HepG2 (cell line): Measurements from ENCODE around the gene SLC22A5. TPM values are rescaled to one million over a fixed set of nuclear protein-coding genes. Genes with fewer than 3 reads are reported as not detected.

ENCODE experiments used
- ARNTL ChIP-seq: sonication (generic); formaldehyde crosslinking; IDR thresholded peaks from 2 replicates; pipeline ENCODE4 v1.4.0; 2020; ENCODE audit warnings: mild to moderate bottlenecking, missing genetic modification reagents
- GZF1 ChIP-seq: sonication (generic); formaldehyde crosslinking; IDR thresholded peaks from 2 replicates; pipeline ENCODE4 v1.5.1; 2020; ENCODE audit warnings: mild to moderate bottlenecking, missing genetic modification reagents
- MAFK ChIP-seq, 2 experiments: IDR thresholded peaks in 1 of 2; conservative IDR thresholded peaks in 1 of 2; 2 replicates each; pipeline ENCODE4 v1.6.1; 2011; ENCODE audit warnings: improper control_type of control experiment in 2 of 2, low read length in 2 of 2
- POLR2AphosphoS5 ChIP-seq: IDR thresholded peaks from 2 replicates; pipeline ENCODE4 v1.6.1; 2012; ENCODE audit warnings: low read depth, low read length
- PREB ChIP-seq: sonication (generic); formaldehyde crosslinking; IDR thresholded peaks from 2 replicates; pipeline ENCODE4 v1.4.0; 2020; ENCODE audit warnings: missing genetic modification reagents
- PRMT3 ChIP-seq: sonication (generic); formaldehyde crosslinking; IDR thresholded peaks from 2 replicates; pipeline ENCODE4 v1.8.1; 2022; ENCODE audit warnings: low read depth, mild to moderate bottlenecking, moderate library complexity, missing genetic modification reagents, borderline replicate concordance
- RFX1 ChIP-seq: fragments of 450-650 bp; IDR thresholded peaks from 2 replicates; pipeline ENCODE4 v1.6.1; 2017
- SAP130 ChIP-seq: IDR thresholded peaks from 2 replicates; pipeline ENCODE4 v1.6.1; 2016; ENCODE audit warnings: low read depth
- SOX6 ChIP-seq, 2 experiments: fragments of 450-650 bp in 1 of 2; sonication (generic) in 1 of 2; formaldehyde crosslinking in 1 of 2; IDR thresholded peaks; 2 replicates each; pipeline versions ENCODE4 v1.4.0 to v1.6.1; 2017 to 2020; ENCODE audit warnings: antibody characterized with exemption in 1 of 2, mild to moderate bottlenecking in 1 of 2, missing genetic modification reagents in 1 of 2
- ZBTB42 ChIP-seq: sonication (generic); formaldehyde crosslinking; IDR thresholded peaks from 2 replicates; pipeline ENCODE4 v1.5.0; 2020; ENCODE audit warnings: mild to moderate bottlenecking, missing genetic modification reagents
- ZNF33A ChIP-seq: sonication (generic); formaldehyde crosslinking; IDR thresholded peaks from 2 replicates; pipeline ENCODE4 v1.5.1; 2020; ENCODE audit warnings: missing genetic modification reagents, mild to moderate bottlenecking, moderate library complexity, borderline replicate concordance
- ZNF513 ChIP-seq: sonication (generic); formaldehyde crosslinking; conservative IDR thresholded peaks from 2 replicates; pipeline ENCODE4 v1.5.0; 2020; ENCODE audit warnings: missing genetic modification reagents
- ZNF564 ChIP-seq: sonication (generic); formaldehyde crosslinking; IDR thresholded peaks from 2 replicates; pipeline ENCODE4 v1.8.1; 2023; ENCODE audit warnings: mild to moderate bottlenecking, missing genetic modification reagents
- ZNF609 ChIP-seq: sonication (generic); formaldehyde crosslinking; IDR thresholded peaks from 2 replicates; pipeline ENCODE4 v1.4.0; 2020; ENCODE audit warnings: mild to moderate bottlenecking, missing genetic modification reagents, borderline replicate concordance
- ZNF639 ChIP-seq: conservative IDR thresholded peaks from 2 replicates; pipeline ENCODE4 v1.6.1; 2018; ENCODE audit warnings: missing genetic modification reagents
- ZNF772 ChIP-seq: sonication (generic); formaldehyde crosslinking; IDR thresholded peaks from 2 replicates; pipeline ENCODE4 v1.5.0; 2020; ENCODE audit warnings: mild to moderate bottlenecking, missing genetic modification reagents
- ZUFSP ChIP-seq: sonication (generic); formaldehyde crosslinking; IDR thresholded peaks from 2 replicates; pipeline ENCODE4 v1.9.0; 2021; ENCODE audit warnings: missing genetic modification reagents, mild to moderate bottlenecking, borderline replicate concordance
- polyA plus RNA-seq, 8 experiments: library from polyadenylated mRNA; depleted of rRNA in 3 of 8; stranded (reverse) in 7 of 8; unstranded in 1 of 8; fragments of >200 nt; fragmentation: Illumina TruSeq in 4 of 8; extraction: Trizol in 4 of 8; gene quantifications; 2 replicates each; pipeline versions ENCODE4 v1.2.1 to v1.2.3, GENCODE V29; 2011 to 2016; ENCODE audit warnings: low read depth in 4 of 8, missing spikeins in 1 of 8, mixed read lengths in 1 of 8; ENCODE audit not compliant: insufficient read depth in 1 of 8
- total RNA-seq, 5 experiments: library from RNA; depleted of rRNA; stranded (reverse); fragments of >200 nt; fragmentation: Illumina TruSeq; extraction: Trizol; gene quantifications; 2 replicates each; pipeline ENCODE4 v1.2.3, GENCODE V29; 2016; ENCODE audit warnings: low read depth in 1 of 5

Gene SLC22A5
- total and polyA plus RNA-seq, 2 of the 13 experiments (the other 11 are each of a cell fraction or from before 2014, with no cell fraction given): 7.1 to 15.1 TPM

GRCh38 chr5:132410451-132411303 lies 41.2 kb downstream of the SLC22A5 start (continued):
- peak; percentile 67; the same call in 1 of the 2 replicates for TF ChIP-seq ZNF564
- no peak for TF ChIP-seq GZF1 (CRISPR knock-in tag)
- TF ChIP-seq ZNF513 (CRISPR knock-in tag): no peak
- peak; percentile 54 for TF ChIP-seq SAP130 (CRISPR knock-in tag)
- TF ChIP-seq RFX1: no peak
- no peak for TF ChIP-seq ZNF33A (CRISPR knock-in tag)
- TF ChIP-seq ZNF639 (CRISPR knock-in tag): no peak; the same call in 1 of the 2 replicates
- no peak for TF ChIP-seq MAFK (conservative IDR thresholded peaks at IDR 0.05 in 1 of 2, IDR thresholded peaks at IDR 0.05 in 1 of 2; ENCODE audit: low read length in 2 of 2)
- TF ChIP-seq ZBTB42 (CRISPR knock-in tag): no peak
- TF ChIP-seq PRMT3 (CRISPR knock-in tag): peak; percentile 54; the same call in 1 of the 2 replicates
- no peak for TF ChIP-seq PREB (CRISPR knock-in tag)
- TF ChIP-seq ZUFSP: no peak
- TF ChIP-seq SOX6 (IDR thresholded peaks at IDR 0.05): no peak
- no peak for TF ChIP-seq SOX6 (CRISPR knock-in tag; IDR thresholded peaks at IDR 0.05)
- peak; percentile 57; the same call in 1 of the 2 replicates for TF ChIP-seq ZNF609 (CRISPR knock-in tag)
- peak; percentile 54; the same call in 1 of the 2 replicates for TF ChIP-seq ZNF772 (CRISPR knock-in tag)
- 0 out of 2 replicates have a peak, but pooled peaks have one; percentile 31 for TF ChIP-seq ARNTL (CRISPR knock-in tag)
- TF ChIP-seq POLR2AphosphoS5: peak; percentile 20; the same call in 1 of the 2 replicates
